B cell (primary cell): Measurements from ENCODE around the gene TDRD9.

Source experiments
- EZH2 ChIP-seq: IDR thresholded peaks from 2 replicates; pipeline ENCODE4 v1.6.1; 2012; ENCODE audit warnings: borderline replicate concordance, low read depth, mild to moderate bottlenecking, moderate library complexity, low read length; ENCODE audit not compliant: insufficient read depth, poor library complexity, severe bottlenecking
- TF ChIP-seq, protein P1 (sequence below): fragments of 200-600 bp; IDR thresholded peaks from one replicate; pipeline ENCODE4 v1.8.0; 2022; ENCODE audit warnings: antibody characterized with exemption, mild to moderate bottlenecking

DNA sequence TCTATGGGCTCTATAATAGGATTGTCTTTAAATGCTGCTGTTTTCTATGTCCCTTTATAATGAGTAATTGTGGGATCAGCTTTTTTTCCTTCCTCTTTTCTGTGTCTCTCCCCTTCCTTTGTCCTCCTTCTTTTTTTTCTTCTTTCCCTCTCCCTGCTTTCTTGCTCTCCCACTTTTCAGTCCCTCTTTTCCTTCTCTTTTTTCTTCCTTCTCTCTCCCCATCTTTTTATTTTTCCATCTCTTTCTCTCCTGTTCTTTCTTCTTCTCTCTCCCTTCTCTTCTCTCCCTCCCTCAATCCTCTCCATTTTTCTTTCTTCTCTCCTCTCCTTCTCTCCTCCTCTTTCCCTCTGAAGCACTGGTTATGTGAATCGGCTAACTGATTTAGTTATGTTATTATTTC, 76.6 kb downstream of the TDRD9 start:
- TF ChIP-seq EZH2 = no peak
- TF ChIP-seq, protein P1, sequence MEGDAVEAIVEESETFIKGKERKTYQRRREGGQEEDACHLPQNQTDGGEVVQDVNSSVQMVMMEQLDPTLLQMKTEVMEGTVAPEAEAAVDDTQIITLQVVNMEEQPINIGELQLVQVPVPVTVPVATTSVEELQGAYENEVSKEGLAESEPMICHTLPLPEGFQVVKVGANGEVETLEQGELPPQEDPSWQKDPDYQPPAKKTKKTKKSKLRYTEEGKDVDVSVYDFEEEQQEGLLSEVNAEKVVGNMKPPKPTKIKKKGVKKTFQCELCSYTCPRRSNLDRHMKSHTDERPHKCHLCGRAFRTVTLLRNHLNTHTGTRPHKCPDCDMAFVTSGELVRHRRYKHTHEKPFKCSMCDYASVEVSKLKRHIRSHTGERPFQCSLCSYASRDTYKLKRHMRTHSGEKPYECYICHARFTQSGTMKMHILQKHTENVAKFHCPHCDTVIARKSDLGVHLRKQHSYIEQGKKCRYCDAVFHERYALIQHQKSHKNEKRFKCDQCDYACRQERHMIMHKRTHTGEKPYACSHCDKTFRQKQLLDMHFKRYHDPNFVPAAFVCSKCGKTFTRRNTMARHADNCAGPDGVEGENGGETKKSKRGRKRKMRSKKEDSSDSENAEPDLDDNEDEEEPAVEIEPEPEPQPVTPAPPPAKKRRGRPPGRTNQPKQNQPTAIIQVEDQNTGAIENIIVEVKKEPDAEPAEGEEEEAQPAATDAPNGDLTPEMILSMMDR = no peak
